ENCODE results near the gene PKP1. TPM values are rescaled to one million over a fixed set of nuclear protein-coding genes. Genes with fewer than 3 reads are reported as not detected.

The PKP1 gene
- total and polyA plus RNA-seq, 10 of the 15 experiments (the other 5 are each of a cell fraction or from before 2014, with no cell fraction given): 0.03 TPM; not detected in 9

DNA sequence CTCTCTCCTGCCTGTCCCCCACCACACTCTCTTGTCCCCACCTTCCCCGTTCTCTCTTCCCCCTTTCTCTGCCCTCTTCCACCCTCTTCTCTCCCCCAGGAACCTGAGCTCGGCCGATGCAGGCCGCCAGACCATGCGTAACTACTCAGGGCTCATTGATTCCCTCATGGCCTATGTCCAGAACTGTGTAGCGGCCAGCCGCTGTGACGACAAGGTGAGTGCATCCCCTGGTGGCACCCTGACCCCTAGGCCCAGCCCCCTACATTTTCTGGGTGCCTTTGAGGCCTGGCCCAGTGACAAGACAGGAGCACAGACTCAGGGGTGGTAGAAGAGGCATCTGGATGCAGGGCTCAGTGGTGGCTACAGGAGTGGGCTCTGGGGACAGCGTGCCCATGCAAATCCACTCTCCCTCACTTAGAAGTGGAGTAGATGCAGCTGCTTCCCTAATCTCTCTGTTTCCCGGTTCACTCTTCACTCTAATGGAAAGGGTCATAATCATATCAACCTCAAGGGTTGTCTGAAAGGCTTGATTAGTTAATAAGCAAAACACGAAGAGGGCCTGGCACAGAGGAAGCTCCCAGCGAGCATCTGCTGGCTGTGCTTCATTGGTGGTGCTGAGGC, 37.0 kb downstream of the PKP1 start:
- RAD21 ChIA-PET (ENCODE audit: unreplicated experiment): interaction anchor here (0.7 kb wide), 1 partner anchor 843 kb away, joined by 5 read pairs; no protein-coding TSS in a partner anchor
- no peak for DNase-seq (ENCODE audit: low read depth, low spot score)
- SMC1A ChIA-PET (ENCODE audit: uncharacterized antibody, unreplicated experiment): no interaction called here

More for the DNA sequence above, 37.0 kb downstream of the PKP1 start:
- no peak overlapping the region for H3K4me2 ChIP-seq (ENCODE audit: control insufficient read depth, insufficient read depth)
- TF ChIP-seq NFXL1 (IDR thresholded peaks at IDR 0.05; ENCODE audit: borderline replicate concordance) (no peak), ASH2L (IDR thresholded peaks at IDR 0.05; ENCODE audit: borderline replicate concordance, low read depth) (no peak), STAT1 (conservative IDR thresholded peaks at IDR 0.05) (no peak), YBX1 (IDR thresholded peaks at IDR 0.05) (no peak), FOS (IDR thresholded peaks at IDR 0.05; ENCODE audit: borderline replicate concordance, extremely low read depth, insufficient read length) (no peak), SMC3 (IDR thresholded peaks at IDR 0.05; ENCODE audit: borderline replicate concordance, low read length) (no peak), KLF5 (IDR thresholded peaks at IDR 0.05; ENCODE audit: partially characterized antibody) (no peak), TCF7 (IDR thresholded peaks at IDR 0.05; ENCODE audit: borderline replicate concordance) (no peak), RAD51 (IDR thresholded peaks at IDR 0.05) (no peak), SIX5 (IDR thresholded peaks at IDR 0.05; ENCODE audit: low read depth, low read length, severe bottlenecking) (no peak), HDAC2 (IDR thresholded peaks at IDR 0.05) (no peak), NR2C1 (IDR thresholded peaks at IDR 0.05) (no peak), HDAC6 (IDR thresholded peaks at IDR 0.05; ENCODE audit: unreplicated experiment) (no peak), TCF12 (IDR thresholded peaks at IDR 0.05; ENCODE audit: low read depth, low read length) (no peak), DPF2 (IDR thresholded peaks at IDR 0.05) (no peak), NR2F1 (conservative IDR thresholded peaks at IDR 0.05) (no peak), ETV6 (conservative IDR thresholded peaks at IDR 0.05 in 1 of 2, IDR thresholded peaks at IDR 0.05 in 1 of 2; ENCODE audit: borderline replicate concordance in 1 of 2, low read depth in 1 of 2) (no peak)
- TF ChIP-seq, protein P1, sequence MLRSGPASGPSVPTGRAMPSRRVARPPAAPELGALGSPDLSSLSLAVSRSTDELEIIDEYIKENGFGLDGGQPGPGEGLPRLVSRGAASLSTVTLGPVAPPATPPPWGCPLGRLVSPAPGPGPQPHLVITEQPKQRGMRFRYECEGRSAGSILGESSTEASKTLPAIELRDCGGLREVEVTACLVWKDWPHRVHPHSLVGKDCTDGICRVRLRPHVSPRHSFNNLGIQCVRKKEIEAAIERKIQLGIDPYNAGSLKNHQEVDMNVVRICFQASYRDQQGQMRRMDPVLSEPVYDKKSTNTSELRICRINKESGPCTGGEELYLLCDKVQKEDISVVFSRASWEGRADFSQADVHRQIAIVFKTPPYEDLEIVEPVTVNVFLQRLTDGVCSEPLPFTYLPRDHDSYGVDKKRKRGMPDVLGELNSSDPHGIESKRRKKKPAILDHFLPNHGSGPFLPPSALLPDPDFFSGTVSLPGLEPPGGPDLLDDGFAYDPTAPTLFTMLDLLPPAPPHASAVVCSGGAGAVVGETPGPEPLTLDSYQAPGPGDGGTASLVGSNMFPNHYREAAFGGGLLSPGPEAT (IDR thresholded peaks at IDR 0.05; ENCODE audit: low read depth): no peak
- TF ChIP-seq, protein P2, sequence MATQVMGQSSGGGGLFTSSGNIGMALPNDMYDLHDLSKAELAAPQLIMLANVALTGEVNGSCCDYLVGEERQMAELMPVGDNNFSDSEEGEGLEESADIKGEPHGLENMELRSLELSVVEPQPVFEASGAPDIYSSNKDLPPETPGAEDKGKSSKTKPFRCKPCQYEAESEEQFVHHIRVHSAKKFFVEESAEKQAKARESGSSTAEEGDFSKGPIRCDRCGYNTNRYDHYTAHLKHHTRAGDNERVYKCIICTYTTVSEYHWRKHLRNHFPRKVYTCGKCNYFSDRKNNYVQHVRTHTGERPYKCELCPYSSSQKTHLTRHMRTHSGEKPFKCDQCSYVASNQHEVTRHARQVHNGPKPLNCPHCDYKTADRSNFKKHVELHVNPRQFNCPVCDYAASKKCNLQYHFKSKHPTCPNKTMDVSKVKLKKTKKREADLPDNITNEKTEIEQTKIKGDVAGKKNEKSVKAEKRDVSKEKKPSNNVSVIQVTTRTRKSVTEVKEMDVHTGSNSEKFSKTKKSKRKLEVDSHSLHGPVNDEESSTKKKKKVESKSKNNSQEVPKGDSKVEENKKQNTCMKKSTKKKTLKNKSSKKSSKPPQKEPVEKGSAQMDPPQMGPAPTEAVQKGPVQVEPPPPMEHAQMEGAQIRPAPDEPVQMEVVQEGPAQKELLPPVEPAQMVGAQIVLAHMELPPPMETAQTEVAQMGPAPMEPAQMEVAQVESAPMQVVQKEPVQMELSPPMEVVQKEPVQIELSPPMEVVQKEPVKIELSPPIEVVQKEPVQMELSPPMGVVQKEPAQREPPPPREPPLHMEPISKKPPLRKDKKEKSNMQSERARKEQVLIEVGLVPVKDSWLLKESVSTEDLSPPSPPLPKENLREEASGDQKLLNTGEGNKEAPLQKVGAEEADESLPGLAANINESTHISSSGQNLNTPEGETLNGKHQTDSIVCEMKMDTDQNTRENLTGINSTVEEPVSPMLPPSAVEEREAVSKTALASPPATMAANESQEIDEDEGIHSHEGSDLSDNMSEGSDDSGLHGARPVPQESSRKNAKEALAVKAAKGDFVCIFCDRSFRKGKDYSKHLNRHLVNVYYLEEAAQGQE (IDR thresholded peaks at IDR 0.05; ENCODE audit: low read depth, low read length): no peak
- TF ChIP-seq, protein P3, sequence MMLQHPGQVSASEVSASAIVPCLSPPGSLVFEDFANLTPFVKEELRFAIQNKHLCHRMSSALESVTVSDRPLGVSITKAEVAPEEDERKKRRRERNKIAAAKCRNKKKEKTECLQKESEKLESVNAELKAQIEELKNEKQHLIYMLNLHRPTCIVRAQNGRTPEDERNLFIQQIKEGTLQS (IDR thresholded peaks at IDR 0.05; ENCODE audit: borderline replicate concordance, extremely low read depth, low read depth, low read length): no peak
- BruUV-seq (replicated peaks): no TSS peak
- no peak for ATAC-seq
- no peaks in the 10 kb centered on the region for H3K36me3 ChIP-seq (ENCODE audit: control insufficient read depth in 2 of 2, insufficient read depth in 2 of 2, low read length in 1 of 2)
- intact Hi-C loops (cut with micrococcal nuclease; ENCODE audit: unreplicated experiment) (no loop called here), in situ Hi-C loops (cut with MboI) (no loop called here)
- H3K4me3 ChIP-seq: no peak overlapping the region
- H3K4me1 ChIP-seq (ENCODE audit: control insufficient read depth, insufficient read depth, low read length): no peaks in the 10 kb centered on the region
- no peaks in the 10 kb centered on the region for H3K79me2 ChIP-seq (ENCODE audit: control insufficient read depth, insufficient read depth, low read length)
- no peak overlapping the region for H3K27ac ChIP-seq (ENCODE audit: control insufficient read depth, insufficient read depth)
- no peak for FAIRE-seq
- 33% methylated on average over 12 of the region's 12 CpGs for WGBS (ENCODE audit: insufficient coverage, insufficient replicate concordance, low lambda C conversion rate, missing lambda C conversion rate)
- peaks cover 0 to 17% of the 10 kb centered on the region in 2 experiments; a peak in 3 of 4 replicates for H3K27me3 ChIP-seq (replicated peaks in 1 of 2; ENCODE audit: control insufficient read depth in 2 of 2, insufficient read depth in 2 of 2, low read length in 1 of 2)
- ChIA-PET POLR2A (no interaction called here), CTCF (no interaction called here)
- H3K9me3 ChIP-seq (replicated peaks; ENCODE audit: control insufficient read depth, insufficient read depth, low read length): no peaks in the 10 kb centered on the region
- no peaks in the 10 kb centered on the region for H4K20me1 ChIP-seq (ENCODE audit: control insufficient read depth, insufficient read depth)
- H3K9ac ChIP-seq (ENCODE audit: control insufficient read depth, insufficient read depth, low read length): no peak overlapping the region
- H2AFZ ChIP-seq (ENCODE audit: control insufficient read depth, low read depth, low read length): no peak overlapping the region
